ENCODE measurements around the gene SUSD3.
"Not testable (repeated sequence)": the region's sequence is repeated elsewhere in the genome, so short reads cannot be mapped to it uniquely, and the experiment has no call there.

Gene SUSD3

DNA sequence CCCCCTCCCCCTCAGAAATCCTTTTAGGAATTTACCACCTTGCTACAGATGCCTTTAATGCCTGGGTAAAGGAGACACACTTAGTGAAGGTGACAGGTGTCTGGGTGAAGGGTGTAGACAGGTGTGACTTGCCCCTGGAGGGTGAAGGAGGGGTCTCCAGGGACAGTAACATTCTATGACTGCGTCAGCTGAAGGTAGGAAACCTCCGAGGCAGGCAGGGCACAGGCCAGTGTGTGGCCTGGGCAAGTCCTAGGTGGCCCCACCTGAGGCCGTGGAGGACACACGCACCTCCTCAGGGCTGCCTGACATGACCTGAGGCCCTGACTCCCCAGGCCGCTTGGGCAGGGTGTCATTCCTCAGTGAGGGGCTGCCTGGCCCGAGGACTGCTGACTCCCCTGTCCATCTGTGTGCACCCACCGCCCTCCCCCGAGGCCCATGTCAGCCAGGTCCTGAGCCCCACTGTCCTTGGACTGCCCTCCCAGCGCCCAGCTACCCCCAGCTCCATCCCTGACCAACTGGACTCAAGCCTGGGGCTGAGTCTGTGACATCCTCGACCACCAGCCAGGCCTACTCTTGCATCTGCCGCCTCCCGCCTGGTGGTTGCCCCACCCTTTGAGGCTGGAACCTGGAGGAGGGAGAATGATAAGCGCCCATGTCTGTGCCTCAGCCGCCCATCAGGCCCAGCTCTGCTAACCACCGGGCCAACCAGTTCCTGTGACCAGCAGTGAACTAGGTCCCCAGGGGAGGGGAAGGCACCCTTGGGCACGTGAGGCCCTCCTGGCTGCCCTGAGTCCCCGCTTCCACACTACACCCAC, 55.9 kb downstream of the SUSD3 start:
- DNase-seq = no peak

DNA sequence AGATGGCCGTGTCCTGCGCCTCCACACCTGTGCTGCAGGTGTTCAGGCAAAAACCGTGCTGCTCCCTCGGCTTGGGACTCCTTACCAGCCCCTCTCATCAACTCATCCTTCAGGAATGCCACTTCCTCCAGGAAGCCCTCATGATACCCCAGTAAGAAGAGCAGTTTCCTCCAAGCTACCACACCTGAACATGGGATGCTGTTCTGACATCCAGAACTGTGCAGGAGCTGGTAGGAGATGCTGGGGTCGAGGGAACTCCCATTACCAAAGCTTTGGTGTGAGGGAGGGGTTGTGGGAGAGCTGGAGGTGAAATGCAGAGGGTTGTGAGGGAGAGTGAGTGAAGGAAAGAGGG, 56.5 kb downstream of the SUSD3 start:
- no peak for DNase-seq

DNA sequence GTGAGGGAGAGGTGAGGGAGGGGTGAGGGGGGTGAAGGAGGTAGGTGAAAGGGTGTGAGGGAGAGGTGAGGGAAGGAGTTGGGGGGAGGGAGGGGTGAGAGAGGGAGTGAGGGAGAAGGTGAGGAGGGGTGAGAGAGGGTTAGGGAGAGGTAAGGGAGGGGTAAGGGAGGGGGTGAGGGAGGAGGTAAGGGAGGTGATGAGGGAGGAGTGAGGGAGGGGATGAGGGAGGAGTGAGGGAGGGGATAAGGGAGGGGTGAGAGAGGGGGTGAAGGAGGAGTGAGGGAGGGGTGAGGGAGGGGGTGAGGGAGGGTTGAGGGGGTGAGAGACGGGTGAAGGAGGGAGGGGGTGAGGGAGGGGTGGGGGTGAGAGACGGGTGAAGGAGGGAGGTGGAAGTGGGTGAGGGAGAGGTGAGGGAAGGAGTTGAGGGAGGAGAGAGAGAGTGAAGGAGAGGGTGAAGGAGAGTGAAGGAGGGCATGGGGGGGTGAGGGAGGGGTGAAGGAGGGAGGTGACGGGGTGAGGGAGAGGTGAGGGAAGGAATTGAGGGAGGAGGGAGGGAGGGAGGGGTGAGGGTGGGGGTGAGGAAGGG, 57.1 kb downstream of the SUSD3 start:
- DNase-seq = no peak

DNA sequence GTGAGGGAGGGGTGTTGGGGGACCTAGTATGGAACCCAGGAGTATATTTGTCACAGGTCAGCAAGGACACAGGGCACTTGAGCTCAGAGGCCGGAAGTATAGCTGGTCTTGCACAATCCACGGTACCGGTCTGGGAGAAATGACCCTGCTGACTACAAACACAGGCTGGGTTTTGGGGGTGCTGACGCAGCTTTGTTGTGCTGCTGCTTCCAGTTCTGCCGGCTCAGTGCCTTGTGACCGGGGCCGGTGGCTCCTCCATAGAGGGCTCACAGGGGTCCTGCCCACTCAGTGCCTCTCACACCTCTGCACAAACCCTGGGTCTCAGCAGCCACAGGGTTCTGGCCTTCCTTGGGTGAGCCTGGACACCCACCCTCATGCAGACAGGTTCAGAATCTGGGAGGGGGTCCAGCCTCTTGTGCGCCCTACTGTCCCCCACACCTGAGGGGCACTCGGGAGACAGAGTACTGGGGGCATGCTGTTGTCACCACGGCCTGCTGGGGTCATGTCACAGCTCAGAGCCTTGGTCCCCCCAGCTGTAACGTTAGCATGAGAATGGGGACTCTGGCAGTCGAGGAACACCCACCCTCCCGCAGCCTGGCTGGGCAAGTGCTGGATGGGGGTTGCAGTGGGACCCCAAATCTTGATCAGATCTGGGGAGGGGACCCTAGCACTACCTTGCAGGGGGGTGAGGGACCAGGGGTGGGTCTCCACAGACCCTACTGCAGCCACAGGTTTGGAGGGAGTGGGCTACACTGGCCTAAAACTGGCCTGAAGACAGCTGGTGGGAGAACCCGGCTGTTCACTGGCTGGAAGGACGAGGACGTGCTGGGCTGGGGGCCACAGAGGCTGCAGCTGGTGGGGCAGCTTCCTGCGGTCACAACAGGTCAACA, 57.8 kb downstream of the SUSD3 start:
- DNase-seq = no peak

DNA sequence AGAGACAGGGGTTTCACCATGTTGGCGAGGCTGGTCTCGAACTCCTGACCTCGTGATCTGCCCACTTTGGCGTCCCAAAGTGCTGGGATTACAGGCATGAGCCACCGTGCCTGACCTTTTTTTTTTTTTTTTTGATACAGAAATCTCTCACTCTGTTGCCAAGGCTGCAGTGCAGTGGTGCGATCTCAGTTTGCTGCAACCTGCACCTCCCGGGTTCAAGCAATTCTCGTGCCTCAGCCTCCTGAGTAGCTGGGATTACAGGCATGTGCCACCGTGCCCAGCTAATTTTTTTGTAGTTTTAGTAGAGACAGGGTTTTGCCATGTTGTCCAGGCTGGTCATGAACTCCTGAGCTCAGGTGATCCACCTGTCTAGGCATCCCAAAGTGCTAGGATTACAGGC, 59.0 kb downstream of the SUSD3 start:
- not testable (repeated sequence) for DNase-seq

DNA sequence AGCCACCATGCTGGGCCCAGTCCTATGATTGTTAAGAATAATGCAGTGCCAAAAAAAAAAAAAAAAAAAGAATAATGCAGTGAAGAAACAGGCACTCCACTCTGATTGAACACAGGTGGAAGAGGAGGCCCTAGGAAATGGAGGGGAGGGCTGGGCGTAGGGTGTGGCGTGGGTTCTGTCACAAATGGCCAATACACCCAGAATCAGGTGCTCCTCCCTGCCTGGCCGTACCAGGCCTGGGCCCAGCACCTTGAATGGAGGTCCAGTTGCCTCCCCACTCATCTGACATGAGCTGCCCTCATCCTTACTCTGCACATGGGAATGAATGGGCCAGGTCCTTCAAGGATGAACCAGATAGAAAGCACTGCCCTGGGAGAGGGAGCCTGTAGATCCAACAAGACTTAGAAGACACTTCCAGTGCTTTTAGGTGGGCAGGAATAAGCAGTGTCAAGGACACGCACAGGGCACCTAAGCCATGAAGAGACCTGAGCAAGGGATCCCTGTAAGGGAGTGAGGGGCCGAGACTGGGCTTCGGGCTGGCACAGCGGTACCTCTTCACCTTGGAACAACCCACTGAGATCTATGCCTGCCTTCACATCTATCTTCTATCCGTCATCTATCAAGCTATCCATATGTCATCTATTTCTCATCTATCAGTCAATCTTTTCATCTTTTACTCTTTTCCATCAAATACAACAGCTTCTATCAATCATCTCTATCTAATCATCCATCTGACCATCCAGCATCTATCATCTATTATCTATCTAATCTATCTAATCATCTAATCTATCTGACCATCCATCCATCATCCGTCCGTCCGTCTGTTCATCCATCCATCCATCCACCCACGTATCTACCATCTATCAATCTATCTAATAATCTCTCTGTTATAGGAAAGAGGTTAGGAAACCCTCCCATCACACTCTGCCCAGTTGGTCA, 59.7 kb downstream of the SUSD3 start:
- no peak for DNase-seq

DNA sequence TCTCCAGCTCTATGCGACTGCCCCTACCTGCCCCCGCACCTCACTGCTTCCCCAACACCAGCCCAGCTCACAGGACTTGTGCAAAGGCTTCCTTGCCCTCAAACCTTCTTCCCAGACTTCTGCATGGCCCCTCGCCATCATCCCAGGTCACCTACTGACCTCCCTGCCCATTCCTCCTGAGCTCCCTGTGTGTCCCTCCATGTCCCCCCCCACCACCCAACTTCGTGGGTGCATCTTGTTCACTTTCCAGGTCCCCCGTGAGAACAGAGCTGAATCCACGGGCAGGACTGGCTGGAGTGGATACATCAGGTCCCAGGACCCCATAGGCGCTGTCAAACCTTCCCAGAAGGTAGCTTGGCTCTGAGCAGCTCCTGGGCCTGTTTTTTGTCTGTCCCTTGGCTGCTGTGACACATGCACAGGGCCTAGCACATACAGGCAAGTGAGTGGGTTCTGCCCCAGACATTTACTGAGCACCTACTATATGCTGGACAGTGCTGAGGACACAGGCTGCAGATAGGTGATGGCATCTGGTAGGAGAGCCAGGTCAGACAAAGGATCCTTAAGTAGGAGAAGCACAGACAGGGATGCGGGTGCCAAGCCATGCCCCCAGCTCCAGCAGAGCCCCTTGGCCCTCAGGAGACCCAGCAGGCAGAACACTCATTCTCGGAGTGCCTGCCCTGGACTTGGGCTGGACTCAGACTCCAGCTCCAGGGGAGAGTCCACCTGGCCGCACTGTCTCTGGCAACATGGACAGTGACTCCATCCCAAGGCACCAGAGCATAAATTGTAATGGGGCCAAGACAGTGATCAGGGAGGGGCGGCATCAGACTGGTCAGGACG, 60.6 kb downstream of the SUSD3 start:
- DNase-seq = no peak

DNA sequence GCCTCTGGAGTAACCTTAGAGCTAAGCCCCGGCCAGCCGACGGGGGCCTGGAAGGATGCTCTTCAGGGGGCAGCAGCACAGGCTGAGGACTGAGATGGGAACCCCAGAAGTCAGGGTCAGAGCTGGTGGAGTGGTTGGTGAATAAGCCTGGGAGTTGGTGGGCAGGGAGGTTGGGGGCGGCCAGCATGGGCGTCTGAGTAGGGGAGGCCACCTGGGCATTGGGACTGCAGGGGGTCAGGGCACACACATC, 61.1 kb downstream of the SUSD3 start:
- no peak for DNase-seq

DNA sequence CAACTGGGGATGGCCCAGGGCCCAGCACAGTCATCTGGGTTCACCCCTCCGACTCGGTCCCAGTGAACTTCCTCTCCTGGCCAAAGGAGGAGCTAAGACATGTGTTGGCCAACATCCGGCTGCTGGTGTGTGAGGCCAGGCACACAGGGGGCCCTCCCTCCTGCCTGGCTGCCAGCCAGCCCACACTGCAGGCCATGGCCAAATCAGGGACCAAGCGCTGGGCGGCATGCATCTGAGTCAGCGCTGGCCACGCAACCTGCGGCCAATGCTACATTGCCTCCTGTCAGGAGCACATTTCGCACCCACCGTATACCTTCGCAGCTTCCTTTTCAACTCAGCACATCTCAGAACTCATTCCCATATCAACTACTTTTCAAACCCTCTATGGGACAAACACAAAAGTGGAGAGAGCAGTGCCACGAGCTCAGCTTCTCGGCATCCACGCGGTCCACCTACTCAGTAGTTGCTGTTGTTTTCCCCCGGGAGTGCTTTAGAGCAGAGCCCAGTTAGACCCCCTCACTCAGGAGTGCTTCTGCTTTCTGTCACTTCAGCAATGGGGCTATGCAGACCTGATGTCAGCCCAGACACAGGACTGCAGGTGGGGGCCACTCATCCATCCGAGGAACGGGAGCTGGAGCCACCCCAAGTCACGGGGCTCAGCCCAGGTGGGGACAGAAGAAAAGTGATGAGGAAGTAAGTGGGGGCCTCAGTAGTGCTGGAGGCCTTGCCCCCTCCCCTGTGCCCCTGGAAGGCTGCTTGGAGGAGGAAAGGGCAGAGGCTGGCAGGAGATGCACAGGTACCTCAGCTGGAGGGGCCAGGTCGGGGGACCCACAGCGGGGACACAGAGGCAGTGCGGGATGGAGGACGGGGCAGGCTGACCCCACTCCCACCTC, 61.7 kb downstream of the SUSD3 start:
- DNase-seq = peak; percentile 28

DNA sequence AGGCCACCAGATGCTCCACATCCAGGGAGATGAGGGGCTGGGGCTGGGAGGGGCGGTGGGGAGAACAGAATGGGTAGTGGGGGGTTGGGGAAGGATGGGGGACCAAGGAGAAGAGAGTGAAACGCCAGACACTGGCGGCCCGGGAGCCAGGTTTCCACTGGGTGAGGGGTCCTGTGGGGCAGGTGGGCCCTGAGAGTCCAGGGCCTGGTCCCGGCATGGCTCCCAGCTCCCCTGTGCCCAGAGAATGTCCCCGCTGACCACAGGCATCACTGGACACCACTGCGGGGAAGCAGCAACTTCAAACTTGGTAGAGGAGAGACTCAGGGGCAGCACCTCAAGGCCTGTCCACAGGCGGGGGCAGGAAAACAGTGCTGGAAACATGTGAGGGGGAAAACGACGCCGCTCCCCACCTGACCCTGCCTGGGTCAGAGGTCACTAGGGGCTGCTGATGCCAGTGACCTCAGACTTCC, 62.4 kb downstream of the SUSD3 start:
- no peak for DNase-seq

DNA sequence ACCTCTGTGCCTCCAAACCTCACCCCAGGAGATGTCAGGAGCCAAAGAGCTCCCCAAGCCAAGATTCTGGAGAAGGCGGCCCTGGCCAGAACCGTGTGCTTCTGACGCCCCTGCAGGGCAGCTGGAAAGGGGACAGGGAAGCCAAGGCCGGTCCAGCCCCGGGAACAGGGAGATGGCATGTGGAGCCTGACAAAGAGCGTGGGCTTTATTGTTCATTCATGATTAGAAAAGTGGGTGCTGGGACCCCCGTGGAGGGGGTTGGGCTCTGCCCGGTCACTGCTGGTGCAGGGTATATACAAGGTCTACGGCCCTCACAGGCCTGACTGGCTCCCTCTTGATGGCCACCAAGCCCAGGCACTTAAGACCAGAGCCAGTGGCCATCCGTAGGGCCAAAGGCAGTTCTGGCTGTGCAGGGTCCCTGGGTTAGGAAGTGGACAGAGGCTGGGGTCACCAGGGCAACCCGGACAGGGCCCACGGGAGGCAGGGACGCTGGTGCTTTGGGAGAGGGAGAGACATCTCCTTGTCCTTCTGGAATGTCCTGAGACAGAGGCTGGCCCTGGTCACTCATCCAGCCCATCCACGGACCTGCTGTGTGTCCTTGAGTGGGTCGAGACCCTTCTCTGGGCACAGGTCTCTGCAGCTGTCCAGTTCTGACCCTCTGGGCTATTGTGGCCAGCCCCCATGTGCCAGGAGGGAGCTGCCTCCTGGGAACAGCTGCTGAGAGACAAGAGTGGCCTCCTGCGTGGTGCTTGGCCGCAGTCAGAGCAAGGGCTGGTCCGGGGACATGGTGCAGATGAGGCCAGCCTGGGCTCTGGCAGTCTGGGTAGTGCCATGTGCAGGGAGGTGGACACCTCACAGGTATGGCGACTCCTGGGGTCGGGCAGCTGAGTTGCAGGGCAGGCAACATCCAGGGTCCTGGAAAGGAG, 63.1 kb downstream of the SUSD3 start:
- DNase-seq = no peak

DNA sequence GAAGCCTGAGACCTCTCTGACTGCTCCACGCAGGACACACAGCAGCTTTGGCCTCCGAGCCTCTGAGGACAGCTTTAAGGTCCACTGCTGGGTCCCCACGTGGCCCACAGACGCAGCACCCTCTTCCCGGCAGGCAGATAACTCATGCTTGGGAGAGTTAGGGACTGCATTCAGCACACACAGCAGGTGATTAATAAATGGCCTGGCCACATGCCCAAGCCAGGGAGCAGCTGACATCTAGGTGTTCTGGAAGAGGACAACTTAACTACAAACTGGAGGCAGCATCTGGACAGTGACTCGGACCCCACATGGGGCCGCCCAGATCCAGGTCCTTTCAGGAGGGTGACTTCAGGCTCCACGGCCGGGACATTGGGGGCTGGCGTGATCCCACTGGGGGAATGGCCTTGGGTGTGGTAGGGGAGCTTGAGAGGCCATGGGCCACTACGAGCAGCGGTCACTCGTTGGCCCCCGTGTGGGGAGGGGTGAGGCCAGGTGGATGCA, 64.3 kb downstream of the SUSD3 start:
- DNase-seq = no peak

DNA sequence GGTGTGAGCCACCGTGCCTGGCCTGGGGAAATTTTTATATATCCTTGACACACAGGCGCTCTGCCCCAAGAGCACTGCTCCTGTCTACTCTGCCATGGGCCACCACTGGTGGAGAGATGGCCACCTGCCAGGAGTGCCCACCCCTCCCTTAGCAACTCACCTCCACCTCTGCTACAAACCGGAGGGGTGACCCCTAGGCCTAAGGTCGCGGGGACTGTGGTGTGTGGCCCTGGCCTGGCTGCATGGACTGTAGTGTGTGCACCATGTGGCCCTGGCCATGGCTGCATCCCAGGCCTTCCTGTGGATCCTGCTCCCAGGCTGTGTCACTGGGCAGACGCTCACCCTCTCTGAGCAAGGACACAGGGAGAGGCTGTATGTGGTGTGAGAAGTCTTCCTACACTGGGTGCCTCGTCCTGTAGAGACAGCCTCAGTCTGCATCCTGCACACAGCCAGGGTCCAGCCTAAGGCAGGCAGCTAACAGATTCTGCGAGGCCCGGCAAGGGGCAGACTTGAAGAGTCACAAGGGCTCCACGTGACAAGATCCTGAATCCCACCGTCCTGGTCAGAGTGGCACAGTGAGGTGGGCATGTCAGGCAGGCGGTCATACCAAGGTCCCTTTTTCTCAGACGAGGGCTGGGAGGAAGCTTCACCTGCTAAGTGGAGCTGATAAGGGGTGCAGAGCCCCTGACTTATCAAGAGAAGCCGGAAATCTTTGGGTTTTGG, 65.2 kb downstream of the SUSD3 start:
- DNase-seq = no peak

DNA sequence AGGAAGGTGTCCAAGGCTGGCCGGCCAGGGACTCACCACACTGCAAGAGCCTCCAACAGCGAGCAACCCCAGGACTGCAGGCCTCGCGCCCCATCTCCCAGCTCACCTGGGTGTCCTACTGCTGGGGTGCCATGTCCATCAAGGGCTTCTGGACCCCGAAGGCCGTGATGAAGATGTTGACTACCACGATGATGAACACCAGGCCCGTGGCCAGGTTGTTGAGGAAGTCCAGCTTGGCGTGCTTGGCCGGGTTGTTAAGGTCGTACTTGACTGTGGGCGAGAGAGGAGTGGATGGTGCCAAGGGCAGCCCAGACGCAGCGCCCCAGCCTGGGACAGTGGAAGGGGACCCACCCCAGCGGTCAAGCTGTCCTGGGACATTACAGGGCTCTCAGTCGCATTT, 66.3 kb downstream of the SUSD3 start:
- DNase-seq = no peak

DNA sequence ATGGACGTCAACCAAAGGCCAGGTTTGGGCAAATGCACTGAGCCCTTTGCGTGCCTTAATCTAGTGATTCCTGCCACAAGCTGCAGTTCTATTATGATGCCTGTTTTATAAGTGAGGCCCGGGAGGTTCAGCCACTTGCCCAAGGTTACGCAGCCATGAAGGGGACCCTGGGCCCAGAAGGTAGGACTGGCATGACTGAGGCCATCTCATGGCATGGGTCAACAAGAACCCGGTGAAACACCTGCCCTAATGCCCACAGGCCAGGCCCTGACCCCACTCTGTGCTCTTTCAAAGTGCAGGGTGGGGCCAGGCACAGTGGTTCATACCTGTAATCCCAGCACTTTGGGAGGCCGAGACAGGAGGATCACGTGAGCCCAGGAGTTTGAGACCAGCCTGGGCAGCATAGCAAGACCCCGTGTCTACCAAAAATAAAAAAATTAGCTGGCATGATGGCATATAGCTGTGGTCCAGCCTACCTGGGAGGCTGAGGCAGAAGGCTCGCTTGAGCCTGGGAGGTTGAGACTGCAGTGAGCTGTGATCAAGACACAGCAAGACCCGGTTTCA, 66.9 kb downstream of the SUSD3 start:
- no peak for DNase-seq

DNA sequence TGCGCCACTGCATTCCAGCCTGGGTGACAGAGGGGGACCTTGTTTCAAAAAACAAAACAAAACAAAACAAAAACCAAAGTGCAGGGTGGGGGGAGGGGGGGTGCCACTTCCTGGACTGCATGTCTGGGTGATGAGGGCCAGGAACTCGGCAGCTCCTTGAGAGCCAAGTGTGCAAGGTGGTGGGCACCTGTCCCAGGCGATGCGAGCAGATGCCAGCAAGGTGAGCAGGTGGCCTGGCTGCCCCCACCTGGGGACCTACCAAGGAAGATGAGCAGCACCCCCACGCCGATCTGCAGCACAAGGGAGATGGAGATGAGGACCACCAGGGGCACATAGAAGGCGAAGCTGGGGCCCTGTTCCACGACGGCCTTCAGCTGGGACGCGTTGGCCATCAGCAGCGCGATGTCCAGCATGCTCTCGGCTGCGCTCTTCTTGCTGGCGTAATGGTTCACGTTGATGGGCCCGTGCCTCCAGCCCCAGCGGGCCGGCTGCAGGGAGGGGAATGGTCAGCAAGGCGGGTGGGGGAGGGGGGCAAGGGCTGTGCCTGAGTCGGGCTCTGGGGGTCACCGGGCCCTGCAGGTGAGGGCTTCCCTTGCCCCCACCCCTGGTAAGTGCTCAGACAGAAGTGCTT, 67.8 kb downstream of the SUSD3 start:
- DNase-seq = no peak

DNA sequence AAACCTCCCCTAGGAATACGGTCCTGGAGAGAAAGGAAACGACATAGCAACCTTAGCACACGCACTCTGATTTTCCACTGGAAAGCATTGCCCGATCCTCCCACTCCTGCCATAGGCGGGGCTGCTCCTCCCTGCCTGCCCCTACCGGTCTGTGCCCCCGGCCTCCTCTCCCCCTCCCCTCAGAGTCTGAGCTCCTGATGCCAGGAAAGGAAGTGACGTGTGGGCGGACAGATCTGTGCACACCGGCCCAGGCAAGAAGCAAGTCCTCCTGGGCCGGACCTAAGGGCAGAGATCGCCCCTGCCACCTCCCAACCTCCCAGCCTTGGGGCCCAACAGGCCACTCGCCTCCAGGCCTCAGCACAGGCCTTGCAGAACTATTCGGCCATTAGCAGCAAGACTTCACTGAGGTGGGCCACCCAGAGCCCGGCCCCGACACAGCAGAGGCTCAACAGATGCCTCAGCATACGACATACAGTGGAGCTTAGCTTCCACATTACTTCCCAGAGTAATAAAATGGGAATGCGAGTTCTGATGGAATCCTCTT, 68.4 kb downstream of the SUSD3 start:
- DNase-seq = no peak

All from NCI-H2029 treated with DMSO at 0.1 percent for 48 hours (cell line).